ENCODE measurements around the gene ADAT3.

Gene ADAT3

GRCh38 chr19:1938071-1938470, 32.9 kb downstream of the ADAT3 start:
- no peak for DNase-seq (ENCODE audit: low spot score)

- no peak for DNase-seq (ENCODE audit: low spot score)
These were observed 36.2 kb downstream of the ADAT3 start, which contains the start of gene CSNK1G2 for GRCh38 chr19:1941146-1942077. Gene CSNK1G2 (plus strand): TSS chr19:1941172. CDS start chr19:1969773, 28,601 bp downstream.

- peak; percentile 78 for DNase-seq (ENCODE audit: low spot score)
These were observed 37.1 kb downstream of the ADAT3 start for GRCh38 chr19:1942078-1942933.

GRCh38 chr19:1942934-1943555, 37.8 kb downstream of the ADAT3 start:
- no peak for DNase-seq (ENCODE audit: low spot score)

GRCh38 chr19:1943661-1944087, 38.5 kb downstream of the ADAT3 start:
- DNase-seq (ENCODE audit: low spot score) = no peak

GRCh38 chr19:1944088-1944915, 39.1 kb downstream of the ADAT3 start:
- DNase-seq (ENCODE audit: low spot score) = no peak

GRCh38 chr19:1944916-1945561, 39.8 kb downstream of the ADAT3 start:
- DNase-seq (ENCODE audit: low spot score) = no peak

- DNase-seq (ENCODE audit: low spot score) = peak; percentile 59
These were observed 40.7 kb downstream of the ADAT3 start for GRCh38 chr19:1945899-1946298.

GRCh38 chr19:1947651-1948209, 42.5 kb downstream of the ADAT3 start:
- no peak for DNase-seq (ENCODE audit: low spot score)

- DNase-seq (ENCODE audit: low spot score) = no peak
These were observed 44.3 kb downstream of the ADAT3 start for GRCh38 chr19:1949304-1950101.

- DNase-seq (ENCODE audit: low spot score) = no peak
These were observed 45.4 kb downstream of the ADAT3 start for GRCh38 chr19:1950640-1951039.

GRCh38 chr19:1952635-1953034, 47.4 kb downstream of the ADAT3 start:
- no peak for DNase-seq (ENCODE audit: low spot score)

GRCh38 chr19:1953037-1953436, 47.8 kb downstream of the ADAT3 start:
- no peak for DNase-seq (ENCODE audit: low spot score)

GRCh38 chr19:1953441-1954094, 48.4 kb downstream of the ADAT3 start:
- no peak for DNase-seq (ENCODE audit: low spot score)

- no peak for DNase-seq (ENCODE audit: low spot score)
These were observed 49.3 kb downstream of the ADAT3 start for GRCh38 chr19:1954532-1954933.

GRCh38 chr19:1955171-1956121, 50.2 kb downstream of the ADAT3 start:
- no peak for DNase-seq (ENCODE audit: low spot score)

GRCh38 chr19:1956122-1956494, 50.9 kb downstream of the ADAT3 start:
- DNase-seq (ENCODE audit: low spot score) = no peak
